Stimulated activated CD4-positive, alpha-beta T cell treated with anti-CD3 and anti-CD28 coated beads, Interleukin-1b, Interleukin-23, amount 100 ng/mL, for 48 hours (primary cell): ENCODE measurements around the gene DHFR.
"Not testable (repeated sequence)": the region's sequence is repeated elsewhere in the genome, so short reads cannot be mapped to it uniquely, and the experiment has no call there.

ENCODE experiments used
- DNase-seq: peaks from one replicate; pipeline ENCODE4 v3.0.0-alpha.2; 2020

DHFR gene

DNA sequence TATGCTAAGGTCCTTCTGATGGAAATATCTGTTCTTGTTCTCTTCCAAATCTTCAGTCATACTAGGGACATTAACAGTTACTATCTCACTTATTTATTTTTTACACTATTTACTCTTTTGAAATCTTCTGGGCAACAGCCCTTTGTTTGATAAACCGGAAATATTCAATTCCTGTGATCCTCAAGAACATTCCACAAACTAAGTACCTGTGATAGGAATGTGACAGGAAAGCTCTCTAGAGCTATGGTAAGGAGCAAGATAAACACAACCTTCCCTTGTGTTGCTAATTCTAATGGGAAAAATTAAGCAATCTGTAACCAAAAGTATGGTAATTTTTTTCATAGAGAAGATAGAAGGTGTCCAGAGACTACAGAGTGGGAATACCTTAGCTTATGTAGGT is 62.7 kb downstream of the DHFR start:
- no peak for DNase-seq

GRCh38 chr5:80591352-80591751 is 63.4 kb downstream of the DHFR start:
- no peak for DNase-seq

DNA sequence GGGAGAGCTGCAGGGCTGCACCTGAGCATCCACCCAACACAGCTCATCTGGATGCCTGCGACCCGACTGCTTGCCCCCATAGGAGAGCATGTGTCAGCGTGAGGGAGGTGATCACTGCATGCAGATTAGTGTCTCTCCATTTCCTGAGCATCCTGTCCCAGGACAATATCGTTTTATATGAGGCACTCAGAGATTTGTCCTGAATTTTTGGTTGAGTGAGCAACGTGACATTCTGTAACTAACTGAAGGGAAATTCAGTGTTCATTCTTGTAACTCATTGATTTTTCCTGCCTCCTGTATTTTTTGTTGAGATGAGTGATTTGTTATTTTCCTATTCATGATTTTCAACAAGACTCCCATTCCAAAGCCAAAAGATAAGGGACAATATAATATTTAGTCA is 64.0 kb downstream of the DHFR start:
- no peak for DNase-seq

DNA sequence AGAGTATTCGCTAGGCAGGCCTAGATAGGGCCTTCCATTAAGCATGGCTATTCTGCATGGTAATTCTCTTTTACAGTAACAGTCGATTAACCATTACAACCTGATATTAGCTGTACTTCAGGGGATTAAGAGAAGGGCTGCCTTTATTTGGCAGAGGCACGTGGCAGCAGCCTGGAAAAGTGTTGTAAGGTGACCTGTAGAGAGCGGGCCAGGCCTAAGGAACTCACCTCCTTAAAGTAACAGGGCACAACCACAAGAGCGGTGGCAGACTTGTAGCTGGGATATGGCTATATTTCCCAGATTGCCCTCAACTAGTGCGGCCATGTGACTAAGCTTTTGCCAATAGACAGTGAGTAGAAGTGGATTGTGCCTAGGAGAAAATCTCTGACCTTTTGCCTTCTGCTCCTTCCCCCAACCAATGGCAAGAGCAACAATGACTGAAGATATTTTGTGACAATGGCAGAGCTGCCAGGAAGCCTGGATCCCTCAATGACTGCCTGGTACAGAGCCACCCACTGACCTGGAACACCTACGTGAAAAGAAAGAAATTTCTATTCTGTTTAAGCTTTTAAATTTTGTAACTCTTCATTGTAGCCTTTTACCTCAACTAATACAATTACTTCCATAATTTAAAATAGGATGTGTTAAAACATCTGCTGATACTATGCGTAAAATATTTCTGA is 65.8 kb downstream of the DHFR start:
- no peak for DNase-seq

- no peak for DNase-seq
Measured at GRCh38 chr5:80584770-80585169, 70.0 kb downstream of the DHFR start.

- not testable (repeated sequence) for DNase-seq
Measured at GRCh38 chr5:80580291-80580690, 74.5 kb downstream of the DHFR start.

- DNase-seq, result no peak
Measured at GRCh38 chr5:80579050-80579449, 75.7 kb downstream of the DHFR start.

- DNase-seq, result no peak
Measured at GRCh38 chr5:80577707-80578106, 77.1 kb downstream of the DHFR start.

GRCh38 chr5:80576383-80576782 is 78.4 kb downstream of the DHFR start:
- no peak for DNase-seq
